MM.1S (cell line): Measurements from ENCODE around the gene AVPR1A.

Experiments used
- DNase-seq: peaks from one replicate; pipeline ENCODE4 v3.0.0-alpha.2; 2015
- H2AFZ ChIP-seq: fragments of 300-600 bp; sonication (generic); 2 replicates; pipeline ENCODE4 v1.6.0; 2016; ENCODE audit warnings: antibody characterized with exemption, low read length
- H3F3A ChIP-seq: fragments of 300-600 bp; sonication (generic); 2 replicates; pipeline ENCODE4 v1.6.1; 2016; ENCODE audit warnings: mild to moderate bottlenecking, antibody characterized with exemption, low read length, moderate library complexity, mixed read lengths; ENCODE audit not compliant: insufficient read depth
- H3K27ac ChIP-seq: fragments of 300-600 bp; sonication (generic); 2 replicates; pipeline ENCODE4 v1.5.1; 2016; ENCODE audit warnings: mild to moderate bottlenecking, low read length
- H3K27me3 ChIP-seq: fragments of 300-600 bp; sonication (generic); replicated peaks from 2 replicates; pipeline ENCODE4 v1.6.0; 2016; ENCODE audit warnings: low read length; ENCODE audit not compliant: insufficient read depth
- H3K36me3 ChIP-seq: fragments of 300-600 bp; sonication (generic); replicated peaks from 2 replicates; pipeline ENCODE4 v1.6.1; 2016; ENCODE audit warnings: mild to moderate bottlenecking, low read length, mixed read lengths; ENCODE audit not compliant: insufficient read depth
- H3K4me1 ChIP-seq: fragments of 300-600 bp; sonication (generic); 2 replicates; pipeline ENCODE4 v1.6.1; 2016; ENCODE audit warnings: low read length, mixed read lengths
- H3K4me2 ChIP-seq: fragments of 300-600 bp; sonication (generic); 2 replicates; pipeline ENCODE4 v1.6.0; 2016; ENCODE audit warnings: low read depth, low read length
- H3K4me3 ChIP-seq: fragments of 300-600 bp; sonication (generic); 2 replicates; pipeline ENCODE4 v1.5.1; 2016; ENCODE audit warnings: low read length, mixed read lengths
- H3K79me2 ChIP-seq: fragments of 300-600 bp; sonication (generic); 2 replicates; pipeline ENCODE4 v1.6.1; 2016; ENCODE audit warnings: mixed run types, low read length, mixed read lengths
- H3K9ac ChIP-seq: fragments of 300-600 bp; sonication (generic); 2 replicates; pipeline ENCODE4 v1.6.1; 2016; ENCODE audit warnings: low read length, mixed read lengths
- H3K9me2 ChIP-seq: fragments of 300-600 bp; sonication (generic); replicated peaks from 2 replicates; pipeline ENCODE4 v1.6.1; 2016; ENCODE audit warnings: mild to moderate bottlenecking, low read length, mixed read lengths; ENCODE audit not compliant: insufficient read depth
- H3K9me3 ChIP-seq: fragments of 300-600 bp; sonication (generic); replicated peaks from 2 replicates; pipeline ENCODE4 v1.6.1; 2016; ENCODE audit warnings: mild to moderate bottlenecking, low read length, mixed read lengths; ENCODE audit not compliant: insufficient read depth
- H4K20me1 ChIP-seq: fragments of 300-600 bp; sonication (generic); 2 replicates; pipeline ENCODE4 v1.6.1; 2016; ENCODE audit warnings: mild to moderate bottlenecking, low read length, moderate library complexity, mixed read lengths; ENCODE audit not compliant: insufficient read depth
- CTCF ChIP-seq: fragments of 300-600 bp; sonication (generic); IDR thresholded peaks from 2 replicates; pipeline ENCODE4 v1.5.1; 2016; ENCODE audit warnings: antibody characterized with exemption, low read length, mixed read lengths
- EZH2 ChIP-seq: fragments of 300-600 bp; sonication (generic); optimal IDR thresholded peaks from 2 replicates; pipeline ENCODE3; 2017; ENCODE audit warnings: low read depth, mild to moderate bottlenecking, antibody characterized with exemption, low read length, mixed read lengths
- EZH2phosphoT487 ChIP-seq: fragments of 300-600 bp; sonication (generic); IDR thresholded peaks from 2 replicates; pipeline ENCODE4 v1.6.1; 2018; ENCODE audit warnings: antibody characterized with exemption, low read length

AVPR1A gene

GRCh38 chr12:63138488-63138887 is 12.5 kb downstream of the AVPR1A start:
- no peaks in the 10 kb centered on the region for H3K36me3 ChIP-seq
- no peak for TF ChIP-seq CTCF
- no peak for TF ChIP-seq EZH2phosphoT487
- no peaks in the 10 kb centered on the region for H3K79me2 ChIP-seq
- no peak for DNase-seq
- no peak overlapping the region for H2AFZ ChIP-seq
- H3K9me2 ChIP-seq = no peaks in the 10 kb centered on the region
- no peaks in the 10 kb centered on the region for H3K27me3 ChIP-seq
- H3K27ac ChIP-seq = no peak overlapping the region
- no peaks in the 10 kb centered on the region for H3K4me1 ChIP-seq
- H3K4me2 ChIP-seq = no peak overlapping the region
- H3K9ac ChIP-seq = no peak overlapping the region
- H3F3A ChIP-seq = no peaks in the 10 kb centered on the region
- no peaks in the 10 kb centered on the region for H4K20me1 ChIP-seq
- H3K4me3 ChIP-seq = no peak overlapping the region
- no peaks in the 10 kb centered on the region for H3K9me3 ChIP-seq

GRCh38 chr12:63133981-63134380 is 17.0 kb downstream of the AVPR1A start:
- no peaks in the 10 kb centered on the region for H3K36me3 ChIP-seq
- no peak for TF ChIP-seq EZH2phosphoT487
- no peak for TF ChIP-seq CTCF
- no peak for TF ChIP-seq EZH2
- H3K9me2 ChIP-seq = no peaks in the 10 kb centered on the region
- H3K4me1 ChIP-seq = no peaks in the 10 kb centered on the region
- H4K20me1 ChIP-seq = no peaks in the 10 kb centered on the region
- H3K9ac ChIP-seq = no peak overlapping the region
- H3K79me2 ChIP-seq = no peaks in the 10 kb centered on the region
- no peak for DNase-seq
- H3K4me2 ChIP-seq = no peak overlapping the region
- H2AFZ ChIP-seq = no peak overlapping the region
- no peaks in the 10 kb centered on the region for H3F3A ChIP-seq
- no peak overlapping the region for H3K4me3 ChIP-seq
- no peak overlapping the region for H3K27ac ChIP-seq
- H3K9me3 ChIP-seq = no peaks in the 10 kb centered on the region
- H3K27me3 ChIP-seq = no peaks in the 10 kb centered on the region

GRCh38 chr12:63132201-63132600 is 18.8 kb downstream of the AVPR1A start:
- Histone ChIP-seq H3K4me2 (no peak overlapping the region), H2AFZ (no peak overlapping the region), H3K79me2 (no peaks in the 10 kb centered on the region), H3K9me3 (no peaks in the 10 kb centered on the region), H3K27me3 (no peaks in the 10 kb centered on the region), H4K20me1 (no peaks in the 10 kb centered on the region), H3K9ac (no peak overlapping the region), H3K4me3 (no peak overlapping the region), H3K27ac (no peak overlapping the region), H3K9me2 (no peaks in the 10 kb centered on the region), H3K4me1 (no peaks in the 10 kb centered on the region), H3F3A (no peaks in the 10 kb centered on the region), H3K36me3 (no peaks in the 10 kb centered on the region)
- no peak for DNase-seq
- TF ChIP-seq CTCF (no peak), EZH2phosphoT487 (no peak), EZH2 (no peak)
